K562 (cell line): ENCODE measurements around the gene BNC1. TPM values are rescaled to one million over a fixed set of nuclear protein-coding genes. Genes with fewer than 3 reads are reported as not detected.

Experiments
- ATAC-seq: fragments of 200-7000 bp; cut with Tn5 transposase; 3 replicates; pipeline ENCODE4 v1.9.1; 2020; ENCODE audit warnings: moderate library complexity
- BruUV-seq: library from RNA; stranded (reverse); fragments of 400-500 nt; replicated peaks from 2 replicates; lab custom pipeline; 2021; lab: Mats Ljungman, UMichigan
- CTCF ChIA-PET: fragments of 300-600 bp; formaldehyde crosslinking; extraction: SDS; loops from one replicate; lab custom pipeline; 2021; ENCODE audit warnings: low intra/inter-chr PET ratio; lab: Yijun Ruan, JAX
- POLR2A ChIA-PET: fragments of 300-600, 350-650 bp; sonication (Branson Sonifier 250); formaldehyde crosslinking; extraction: SDS; loops from one replicate; lab custom pipeline; 2021; ENCODE audit warnings: antibody characterized with exemption, inconsistent platforms; lab: Yijun Ruan, JAX
- DNase-seq, 4 experiments: peaks; one replicate each; pipeline versions ENCODE4 v3.0.0 to v3.0.0-alpha.2; 2011 to 2018; ENCODE audit warnings: low spot score in 3 of 4, mixed read lengths in 3 of 4; ENCODE audit errors: extremely low read depth in 1 of 4
- FAIRE-seq: peaks from 2 replicates; lab custom pipeline; 2011; peaks lifted over from hg19 to GRCh38; lab: Jason Lieb, UNC
- H2AFZ ChIP-seq: 2 replicates; pipeline ENCODE4 v1.6.0; 2011; ENCODE audit warnings: low read depth, low read length, control low read depth, inconsistent platforms
- H3K27ac ChIP-seq: fragments of 200-600 bp; 3 replicates; pipeline ENCODE4 v1.8.0; 2011; ENCODE audit warnings: low read depth, mild to moderate bottlenecking, control low read depth, inconsistent platforms, low read length, moderate library complexity, mixed read lengths; ENCODE audit errors: extremely low read depth
- H3K27me3 ChIP-seq, 2 experiments: fragments of 300-600 bp in 1 of 2; 2 replicates in 1 of 2; 3 replicates in 1 of 2; pipeline versions ENCODE4 v1.6.0 to v1.8.0; 2011; ENCODE audit warnings: inconsistent platforms in 2 of 2, low read length in 2 of 2, mild to moderate bottlenecking in 1 of 2, mixed read lengths in 1 of 2, moderate library complexity in 1 of 2; ENCODE audit not compliant: control insufficient read depth in 2 of 2, insufficient read depth in 2 of 2
- H3K36me3 ChIP-seq: fragments of 300-600 bp; 3 replicates; pipeline ENCODE4 v1.8.0; 2011; ENCODE audit warnings: mild to moderate bottlenecking, low read length, inconsistent platforms; ENCODE audit not compliant: control insufficient read depth, insufficient read depth
- H3K4me1 ChIP-seq, 2 experiments: fragments of 200-600 bp in 1 of 2; replicated peaks in 1 of 2; 2 replicates in 1 of 2; 3 replicates in 1 of 2; pipeline versions ENCODE4 v1.5.1 to v1.8.0; 2011; ENCODE audit warnings: inconsistent platforms in 2 of 2, low read length in 2 of 2, mild to moderate bottlenecking in 1 of 2, mixed read lengths in 1 of 2, moderate library complexity in 1 of 2; ENCODE audit not compliant: control insufficient read depth in 2 of 2, insufficient read depth in 2 of 2
- H3K4me2 ChIP-seq: 2 replicates; pipeline ENCODE4 v1.6.1; 2011; ENCODE audit warnings: low read length, control low read depth, inconsistent platforms, mixed read lengths; ENCODE audit not compliant: insufficient read depth
- H3K4me3 ChIP-seq: fragments of 200-600 bp; sonication (generic), shearing (Covaris generic); 2 replicates; pipeline ENCODE4 v1.5.1; 2016; ENCODE audit warnings: control low read depth, inconsistent platforms
- H3K79me2 ChIP-seq: fragments of 200-600 bp; 3 replicates; pipeline ENCODE4 v1.8.0; 2011; ENCODE audit warnings: low read length, inconsistent platforms; ENCODE audit not compliant: control insufficient read depth, insufficient read depth
- H3K9ac ChIP-seq, 2 experiments: 2 replicates each; pipeline versions ENCODE4 v1.6.0 to v1.6.1; 2011; ENCODE audit warnings: low read depth in 2 of 2, low read length in 2 of 2, control low read depth in 1 of 2, inconsistent platforms in 1 of 2, mild to moderate bottlenecking in 1 of 2, mixed read lengths in 1 of 2; ENCODE audit not compliant: insufficient read depth in 1 of 2
- H3K9me1 ChIP-seq: one replicate; pipeline ENCODE4 v1.6.0; 2011; ENCODE audit warnings: inconsistent platforms, mild to moderate bottlenecking, low read length, moderate library complexity; ENCODE audit not compliant: control insufficient read depth, insufficient read depth
- H3K9me3 ChIP-seq: replicated peaks from 2 replicates; pipeline ENCODE4 v1.5.1; 2011; ENCODE audit warnings: low read depth, low read length, inconsistent platforms; ENCODE audit not compliant: control insufficient read depth, insufficient read depth
- H4K20me1 ChIP-seq: replicated peaks from 2 replicates; pipeline ENCODE4 v1.6.1; 2011; ENCODE audit warnings: low read length, inconsistent platforms, mixed read lengths; ENCODE audit not compliant: control insufficient read depth, insufficient read depth
- ETV1 ChIP-seq: fragments of 450-650 bp; conservative IDR thresholded peaks from 2 replicates; pipeline ENCODE4 v1.6.1; 2016; ENCODE audit warnings: missing genetic modification characterization, control low read depth, low read depth, missing compliant biosample characterization
- FOXK2 ChIP-seq, 2 experiments: fragments of 450-650 bp; IDR thresholded peaks in 1 of 2; conservative IDR thresholded peaks in 1 of 2; 2 replicates each; pipeline ENCODE4 v1.6.1; 2016; ENCODE audit warnings: low read depth in 2 of 2, mild to moderate bottlenecking in 1 of 2
- GABPA ChIP-seq: fragments of 200-800 bp; sonication (Bioruptor generic); conservative IDR thresholded peaks from 2 replicates; pipeline ENCODE4 v1.6.1; 2016; ENCODE audit warnings: low read depth, missing genetic modification characterization, missing compliant biosample characterization
- NR1H2 ChIP-seq: sonication (generic); formaldehyde crosslinking; IDR thresholded peaks from 2 replicates; pipeline ENCODE4 v1.4.0; 2020; ENCODE audit warnings: mild to moderate bottlenecking, missing genetic modification reagents
- ZNF589 ChIP-seq: fragments of 200-800 bp; sonication (Bioruptor generic); IDR thresholded peaks from 2 replicates; pipeline ENCODE4 v1.6.1; 2016; ENCODE audit warnings: low read depth, missing genetic modification characterization, missing compliant biosample characterization
- WGBS: fragments of 100-300 bp; shearing (Covaris generic); methylation state at CpG from one replicate; pipeline ENCODE4 v1.1.6; 2016; ENCODE audit warnings: low coverage, mixed read lengths; ENCODE audit not compliant: insufficient coverage; ENCODE audit errors: missing lambda C conversion rate; 5-methylcytosine and 5-hydroxymethylcytosine counted together
- in situ Hi-C: fragments of 300-500 bp; cut with MboI; formaldehyde crosslinking; loops from 4 replicates; pipeline ENCODE4 v1.15.0; 2018; ENCODE audit warnings: inconsistent platforms, mixed read lengths
- intact Hi-C: fragments of 100-400 bp; cut with micrococcal nuclease; formaldehyde crosslinking; loops from 2 replicates; pipeline ENCODE4 v1.14.2; 2022
- polyA plus RNA-seq, 8 experiments: library from polyadenylated mRNA; depleted of rRNA in 4 of 8; stranded (reverse) in 5 of 8; unstranded in 3 of 8; fragments of >200 nt; fragmentation: Nextera tagmentation in 2 of 8; fragmentation: Illumina TruSeq in 1 of 8; extraction: Ambion mirVana in 2 of 8; extraction: Trizol in 1 of 8; gene quantifications; 2 replicates each; pipeline versions ENCODE4 v1.2.1 to v1.2.3, GENCODE V29; 2011 to 2014; ENCODE audit warnings: inconsistent platforms in 1 of 8, missing spikeins in 1 of 8
- total RNA-seq, 7 experiments: library from RNA; depleted of rRNA in 6 of 7; stranded (reverse); fragments of >200 nt in 6 of 7; fragmentation: Illumina TruSeq in 2 of 7; extraction: Trizol in 2 of 7; gene quantifications; 2 replicates each; pipeline versions ENCODE4 v1.2.1 to v1.2.3, GENCODE V29; 2011 to 2021; ENCODE audit warnings: low replicate concordance in 1 of 7
- TF ChIP-seq, protein P1 (sequence below): fragments of 450-650 bp; IDR thresholded peaks from 2 replicates; pipeline ENCODE4 v1.6.1; 2016; ENCODE audit warnings: mild to moderate bottlenecking, moderate library complexity
- TF ChIP-seq, protein P2 (sequence below): fragments of 450-650 bp; formaldehyde crosslinking; IDR thresholded peaks from 2 replicates; pipeline ENCODE4 v1.4.0; 2022; ENCODE audit warnings: missing genetic modification characterization

The BNC1 gene
- total and polyA plus RNA-seq, 9 of the 15 experiments (the other 6 are each of a cell fraction or from before 2014, with no cell fraction given) = not detected

- Histone ChIP-seq H3K4me1 (no peaks in the 10 kb centered on the region), H3K9me3 (no peaks in the 10 kb centered on the region), H3K4me2 (no peak overlapping the region), H3K4me3 (no peak overlapping the region), H3K36me3 (no peaks in the 10 kb centered on the region), H4K20me1 (no peaks in the 10 kb centered on the region), H3K9ac (no peak overlapping the region), H2AFZ (no peak overlapping the region), H3K9me1 (no peaks in the 10 kb centered on the region), H3K27ac (no peak overlapping the region), H3K27me3 (peaks cover 0 to 15% of the 10 kb centered on the region in 2 experiments; a peak in 2 of 5 replicates), H3K79me2 (no peaks in the 10 kb centered on the region)
- in situ Hi-C loops = no loop called here
- no peak for DNase-seq
- intact Hi-C loops = no loop called here
- TF ChIP-seq, protein P1, sequence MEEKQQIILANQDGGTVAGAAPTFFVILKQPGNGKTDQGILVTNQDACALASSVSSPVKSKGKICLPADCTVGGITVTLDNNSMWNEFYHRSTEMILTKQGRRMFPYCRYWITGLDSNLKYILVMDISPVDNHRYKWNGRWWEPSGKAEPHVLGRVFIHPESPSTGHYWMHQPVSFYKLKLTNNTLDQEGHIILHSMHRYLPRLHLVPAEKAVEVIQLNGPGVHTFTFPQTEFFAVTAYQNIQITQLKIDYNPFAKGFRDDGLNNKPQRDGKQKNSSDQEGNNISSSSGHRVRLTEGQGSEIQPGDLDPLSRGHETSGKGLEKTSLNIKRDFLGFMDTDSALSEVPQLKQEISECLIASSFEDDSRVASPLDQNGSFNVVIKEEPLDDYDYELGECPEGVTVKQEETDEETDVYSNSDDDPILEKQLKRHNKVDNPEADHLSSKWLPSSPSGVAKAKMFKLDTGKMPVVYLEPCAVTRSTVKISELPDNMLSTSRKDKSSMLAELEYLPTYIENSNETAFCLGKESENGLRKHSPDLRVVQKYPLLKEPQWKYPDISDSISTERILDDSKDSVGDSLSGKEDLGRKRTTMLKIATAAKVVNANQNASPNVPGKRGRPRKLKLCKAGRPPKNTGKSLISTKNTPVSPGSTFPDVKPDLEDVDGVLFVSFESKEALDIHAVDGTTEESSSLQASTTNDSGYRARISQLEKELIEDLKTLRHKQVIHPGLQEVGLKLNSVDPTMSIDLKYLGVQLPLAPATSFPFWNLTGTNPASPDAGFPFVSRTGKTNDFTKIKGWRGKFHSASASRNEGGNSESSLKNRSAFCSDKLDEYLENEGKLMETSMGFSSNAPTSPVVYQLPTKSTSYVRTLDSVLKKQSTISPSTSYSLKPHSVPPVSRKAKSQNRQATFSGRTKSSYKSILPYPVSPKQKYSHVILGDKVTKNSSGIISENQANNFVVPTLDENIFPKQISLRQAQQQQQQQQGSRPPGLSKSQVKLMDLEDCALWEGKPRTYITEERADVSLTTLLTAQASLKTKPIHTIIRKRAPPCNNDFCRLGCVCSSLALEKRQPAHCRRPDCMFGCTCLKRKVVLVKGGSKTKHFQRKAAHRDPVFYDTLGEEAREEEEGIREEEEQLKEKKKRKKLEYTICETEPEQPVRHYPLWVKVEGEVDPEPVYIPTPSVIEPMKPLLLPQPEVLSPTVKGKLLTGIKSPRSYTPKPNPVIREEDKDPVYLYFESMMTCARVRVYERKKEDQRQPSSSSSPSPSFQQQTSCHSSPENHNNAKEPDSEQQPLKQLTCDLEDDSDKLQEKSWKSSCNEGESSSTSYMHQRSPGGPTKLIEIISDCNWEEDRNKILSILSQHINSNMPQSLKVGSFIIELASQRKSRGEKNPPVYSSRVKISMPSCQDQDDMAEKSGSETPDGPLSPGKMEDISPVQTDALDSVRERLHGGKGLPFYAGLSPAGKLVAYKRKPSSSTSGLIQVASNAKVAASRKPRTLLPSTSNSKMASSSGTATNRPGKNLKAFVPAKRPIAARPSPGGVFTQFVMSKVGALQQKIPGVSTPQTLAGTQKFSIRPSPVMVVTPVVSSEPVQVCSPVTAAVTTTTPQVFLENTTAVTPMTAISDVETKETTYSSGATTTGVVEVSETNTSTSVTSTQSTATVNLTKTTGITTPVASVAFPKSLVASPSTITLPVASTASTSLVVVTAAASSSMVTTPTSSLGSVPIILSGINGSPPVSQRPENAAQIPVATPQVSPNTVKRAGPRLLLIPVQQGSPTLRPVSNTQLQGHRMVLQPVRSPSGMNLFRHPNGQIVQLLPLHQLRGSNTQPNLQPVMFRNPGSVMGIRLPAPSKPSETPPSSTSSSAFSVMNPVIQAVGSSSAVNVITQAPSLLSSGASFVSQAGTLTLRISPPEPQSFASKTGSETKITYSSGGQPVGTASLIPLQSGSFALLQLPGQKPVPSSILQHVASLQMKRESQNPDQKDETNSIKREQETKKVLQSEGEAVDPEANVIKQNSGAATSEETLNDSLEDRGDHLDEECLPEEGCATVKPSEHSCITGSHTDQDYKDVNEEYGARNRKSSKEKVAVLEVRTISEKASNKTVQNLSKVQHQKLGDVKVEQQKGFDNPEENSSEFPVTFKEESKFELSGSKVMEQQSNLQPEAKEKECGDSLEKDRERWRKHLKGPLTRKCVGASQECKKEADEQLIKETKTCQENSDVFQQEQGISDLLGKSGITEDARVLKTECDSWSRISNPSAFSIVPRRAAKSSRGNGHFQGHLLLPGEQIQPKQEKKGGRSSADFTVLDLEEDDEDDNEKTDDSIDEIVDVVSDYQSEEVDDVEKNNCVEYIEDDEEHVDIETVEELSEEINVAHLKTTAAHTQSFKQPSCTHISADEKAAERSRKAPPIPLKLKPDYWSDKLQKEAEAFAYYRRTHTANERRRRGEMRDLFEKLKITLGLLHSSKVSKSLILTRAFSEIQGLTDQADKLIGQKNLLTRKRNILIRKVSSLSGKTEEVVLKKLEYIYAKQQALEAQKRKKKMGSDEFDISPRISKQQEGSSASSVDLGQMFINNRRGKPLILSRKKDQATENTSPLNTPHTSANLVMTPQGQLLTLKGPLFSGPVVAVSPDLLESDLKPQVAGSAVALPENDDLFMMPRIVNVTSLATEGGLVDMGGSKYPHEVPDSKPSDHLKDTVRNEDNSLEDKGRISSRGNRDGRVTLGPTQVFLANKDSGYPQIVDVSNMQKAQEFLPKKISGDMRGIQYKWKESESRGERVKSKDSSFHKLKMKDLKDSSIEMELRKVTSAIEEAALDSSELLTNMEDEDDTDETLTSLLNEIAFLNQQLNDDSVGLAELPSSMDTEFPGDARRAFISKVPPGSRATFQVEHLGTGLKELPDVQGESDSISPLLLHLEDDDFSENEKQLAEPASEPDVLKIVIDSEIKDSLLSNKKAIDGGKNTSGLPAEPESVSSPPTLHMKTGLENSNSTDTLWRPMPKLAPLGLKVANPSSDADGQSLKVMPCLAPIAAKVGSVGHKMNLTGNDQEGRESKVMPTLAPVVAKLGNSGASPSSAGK = no peak
- TF ChIP-seq NR1H2 (CRISPR knock-in tag) (no peak), ZNF589 (no peak), FOXK2 (conservative IDR thresholded peaks at IDR 0.05 in 1 of 2, IDR thresholded peaks at IDR 0.05 in 1 of 2; ENCODE audit: low read depth in 2 of 2) (no peak), GABPA (tag) (no peak), ETV1 (no peak)
- TF ChIP-seq, protein P2, sequence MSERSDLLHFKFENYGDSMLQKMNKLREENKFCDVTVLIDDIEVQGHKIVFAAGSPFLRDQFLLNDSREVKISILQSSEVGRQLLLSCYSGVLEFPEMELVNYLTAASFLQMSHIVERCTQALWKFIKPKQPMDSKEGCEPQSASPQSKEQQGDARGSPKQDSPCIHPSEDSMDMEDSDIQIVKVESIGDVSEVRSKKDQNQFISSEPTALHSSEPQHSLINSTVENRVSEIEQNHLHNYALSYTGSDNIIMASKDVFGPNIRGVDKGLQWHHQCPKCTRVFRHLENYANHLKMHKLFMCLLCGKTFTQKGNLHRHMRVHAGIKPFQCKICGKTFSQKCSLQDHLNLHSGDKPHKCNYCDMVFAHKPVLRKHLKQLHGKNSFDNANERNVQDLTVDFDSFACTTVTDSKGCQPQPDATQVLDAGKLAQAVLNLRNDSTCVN (CRISPR knock-in tag) = no peak
- FAIRE-seq = no peak
- ChIA-PET CTCF (no interaction called here), POLR2A (interaction anchor here (0.7 kb wide), 1 partner anchor 220 kb away, joined by 3 read pairs; no protein-coding TSS in a partner anchor)
- 2% methylated on average over 9 of the region's 9 CpGs for WGBS
- no peak for ATAC-seq
- no TSS peak for BruUV-seq
Observed at GRCh38 chr15:83323296-83323711, 38.8 kb upstream of the BNC1 start.
